Stimulated activated CD4-positive, alpha-beta T cell treated with anti-CD3 and anti-CD28 coated beads, Interleukin-1b, Interleukin-23, amount 100 ng/mL, for 24 hours (primary cell): ENCODE results near the gene C10orf90.

ENCODE experiments used
- DNase-seq, 4 experiments: peaks; one replicate each; pipeline ENCODE4 v3.0.0-alpha.2; 2020; ENCODE audit warnings: low read depth in 4 of 4, low spot score in 1 of 4

C10orf90 gene

GRCh38 chr10:126504761-126505112, 165.8 kb downstream of the C10orf90 start:
- DNase-seq: no peak

- peak in 1 of 4 experiments; percentile 1 for DNase-seq
These were observed 166.3 kb downstream of the C10orf90 start for GRCh38 chr10:126504063-126504760.

- no peak for DNase-seq
These were observed 167.0 kb downstream of the C10orf90 start for GRCh38 chr10:126503392-126504062.

GRCh38 chr10:126502441-126502840, 168.1 kb downstream of the C10orf90 start:
- no peak for DNase-seq

- DNase-seq: no peak
These were observed 168.7 kb downstream of the C10orf90 start for GRCh38 chr10:126501828-126502227.

- no peak for DNase-seq
These were observed 169.6 kb downstream of the C10orf90 start for GRCh38 chr10:126500866-126501265.

GRCh38 chr10:126500185-126500584, 170.3 kb downstream of the C10orf90 start:
- no peak for DNase-seq

- DNase-seq: no peak
These were observed 170.7 kb downstream of the C10orf90 start for GRCh38 chr10:126499744-126500143.

GRCh38 chr10:126497672-126498071, 172.8 kb downstream of the C10orf90 start:
- DNase-seq: no peak

GRCh38 chr10:126496771-126497545, 173.5 kb downstream of the C10orf90 start:
- no peak for DNase-seq

GRCh38 chr10:126491476-126491875, 179.0 kb downstream of the C10orf90 start:
- no peak for DNase-seq

- DNase-seq: no peak
These were observed 189.3 kb downstream of the C10orf90 start for GRCh38 chr10:126481181-126481580.

- DNase-seq: no peak
These were observed 189.8 kb downstream of the C10orf90 start for GRCh38 chr10:126480648-126481047.

- no peak for DNase-seq
These were observed 191.1 kb downstream of the C10orf90 start for GRCh38 chr10:126479280-126479895.

- DNase-seq: no peak
These were observed 191.9 kb downstream of the C10orf90 start for GRCh38 chr10:126478546-126478945.

- DNase-seq: no peak
These were observed 194.2 kb downstream of the C10orf90 start for GRCh38 chr10:126476246-126476645.

- DNase-seq: no peak
These were observed 195.3 kb downstream of the C10orf90 start for GRCh38 chr10:126475074-126475691.

GRCh38 chr10:126474031-126474430, 196.5 kb downstream of the C10orf90 start:
- no peak for DNase-seq

- DNase-seq: no peak
These were observed 199.5 kb downstream of the C10orf90 start for GRCh38 chr10:126470991-126471390.

GRCh38 chr10:126469692-126470091, 200.8 kb downstream of the C10orf90 start:
- DNase-seq: no peak
